GM12801 (cell line): ENCODE results near the gene SLFN14.

Source experiments
- CTCF ChIP-seq: IDR thresholded peaks from one replicate; pipeline ENCODE4 v1.5.1; 2011; ENCODE audit warnings: control low read depth; ENCODE audit not compliant: insufficient read length; ENCODE audit errors: extremely low read depth

SLFN14 gene

GRCh38 chr17:35596072-35596471 lies 35.5 kb upstream of the SLFN14 start:
- no peak for TF ChIP-seq CTCF

- TF ChIP-seq CTCF = no peak
Measured at GRCh38 chr17:35588196-35588920, 27.7 kb upstream of the SLFN14 start.

GRCh38 chr17:35587074-35587961 lies 26.7 kb upstream of the SLFN14 start, which contains the start of gene AP2B1:
TSS of gene AP2B1 (plus strand) at chr17:35587322. CDS start at chr17:35594031, 6,709 bp downstream.
- TF ChIP-seq CTCF = no peak

- no peak for TF ChIP-seq CTCF
Measured at GRCh38 chr17:35586569-35587073, 26.0 kb upstream of the SLFN14 start.

GRCh38 chr17:35584061-35584460 lies 23.4 kb upstream of the SLFN14 start:
- no peak for TF ChIP-seq CTCF

GRCh38 chr17:35578929-35579432 lies 18.4 kb upstream of the SLFN14 start:
- TF ChIP-seq CTCF = no peak

GRCh38 chr17:35578197-35578928 lies 17.7 kb upstream of the SLFN14 start, which contains the start of gene PEX12:
TSS of gene PEX12 (minus strand) at chr17:35578571. CDS start at chr17:35578021, 550 bp downstream.
- TF ChIP-seq CTCF = no peak
